GM18517 (cell line): ENCODE results near the gene ERVH48-1.
"Not testable (repeated sequence)": the region's sequence is repeated elsewhere in the genome, so short reads cannot be mapped to it uniquely, and the experiment has no call there.

ENCODE experiments used
- ATAC-seq: cut with Tn5 transposase; IDR thresholded peaks from one replicate; pipeline ENCODE4 v1.9.1; 2021; ENCODE audit warnings: mild to moderate bottlenecking, moderate library complexity; ENCODE audit not compliant: unreplicated experiment

The ERVH48-1 gene

GRCh38 chr21:42939582-42940413, 14.4 kb upstream of the ERVH48-1 start:
- no peak for ATAC-seq

GRCh38 chr21:42938606-42938995, 13.2 kb upstream of the ERVH48-1 start:
- ATAC-seq: not testable (repeated sequence)

GRCh38 chr21:42937960-42938605, 12.7 kb upstream of the ERVH48-1 start:
- ATAC-seq: no peak

- ATAC-seq: not testable (repeated sequence)
Measured at GRCh38 chr21:42937034-42937940, 11.9 kb upstream of the ERVH48-1 start.

- not testable (repeated sequence) for ATAC-seq
Measured at GRCh38 chr21:42936360-42936759, 10.9 kb upstream of the ERVH48-1 start.

GRCh38 chr21:42933973-42934372, 8.5 kb upstream of the ERVH48-1 start:
- ATAC-seq: not testable (repeated sequence)

GRCh38 chr21:42933137-42933970, 7.9 kb upstream of the ERVH48-1 start:
- ATAC-seq: not testable (repeated sequence)

GRCh38 chr21:42932378-42933136, 7.1 kb upstream of the ERVH48-1 start:
- not testable (repeated sequence) for ATAC-seq

GRCh38 chr21:42931560-42932235, 6.3 kb upstream of the ERVH48-1 start:
- ATAC-seq: no peak

- ATAC-seq: no peak
Measured at GRCh38 chr21:42929969-42930368, 4.5 kb upstream of the ERVH48-1 start.

- ATAC-seq: not testable (repeated sequence)
Measured at GRCh38 chr21:42927474-42928200, 2.2 kb upstream of the ERVH48-1 start.

GRCh38 chr21:42924433-42924751, 1.0 kb downstream of the ERVH48-1 start:
- no peak for ATAC-seq

- ATAC-seq: no peak
Measured at GRCh38 chr21:42923553-42924432, 1.6 kb downstream of the ERVH48-1 start.

- no peak for ATAC-seq
Measured at GRCh38 chr21:42922918-42923317, 2.5 kb downstream of the ERVH48-1 start.

- ATAC-seq: no peak
Measured at GRCh38 chr21:42921927-42922326, 3.5 kb downstream of the ERVH48-1 start.

GRCh38 chr21:42918291-42918690, 7.1 kb downstream of the ERVH48-1 start:
- no peak for ATAC-seq

- no peak for ATAC-seq
Measured at GRCh38 chr21:42913476-42913875, 12.0 kb downstream of the ERVH48-1 start.
